HTR-8/SVneo (cell line): ENCODE data around the gene C11orf65.
"Not testable (repeated sequence)": the region's sequence is repeated elsewhere in the genome, so short reads cannot be mapped to it uniquely, and the experiment has no call there.

ENCODE experiments used
- DNase-seq: peaks from one replicate; pipeline ENCODE4 v3.0.0; 2011; ENCODE audit warnings: low spot score, mixed read lengths; ENCODE audit not compliant: insufficient read length
- FAIRE-seq: peaks from 2 replicates; lab custom pipeline; 2011; peaks lifted over from hg19 to GRCh38; lab: Jason Lieb, UNC

The C11orf65 gene

GRCh38 chr11:108474664-108475463 is 7.5 kb upstream of the C11orf65 start:
- DNase-seq (no peak), FAIRE-seq (no peak)

- no peak for FAIRE-seq
- no peak for DNase-seq
Measured at GRCh38 chr11:108472681-108473080, 5.4 kb upstream of the C11orf65 start.

- no peak for FAIRE-seq
- DNase-seq: no peak
Measured at GRCh38 chr11:108468478-108468864, 1.1 kb upstream of the C11orf65 start.

- FAIRE-seq (no peak), DNase-seq (no peak)
Measured at GRCh38 chr11:108466405-108466804, 924 bp downstream of the C11orf65 start.

- no peak for DNase-seq
- FAIRE-seq: no peak
Measured at GRCh38 chr11:108453207-108453835, 14.0 kb downstream of the C11orf65 start.

- not testable (repeated sequence) for FAIRE-seq, DNase-seq
Measured at GRCh38 chr11:108441445-108441844, 25.9 kb downstream of the C11orf65 start.

GRCh38 chr11:108436594-108436993 is 30.7 kb downstream of the C11orf65 start:
- peak; percentile 18 for DNase-seq
- FAIRE-seq: no peak

GRCh38 chr11:108435066-108435465 is 32.3 kb downstream of the C11orf65 start:
- FAIRE-seq: no peak
- no peak for DNase-seq

- FAIRE-seq (peak; percentile 89), DNase-seq (peak; percentile 79)
Measured at GRCh38 chr11:108432783-108433182, 34.5 kb downstream of the C11orf65 start.

GRCh38 chr11:108431997-108432396 is 35.3 kb downstream of the C11orf65 start:
- no peak for DNase-seq
- FAIRE-seq: no peak

- DNase-seq (no peak), FAIRE-seq (no peak)
Measured at GRCh38 chr11:108431370-108431769, 36.0 kb downstream of the C11orf65 start.

- peak; percentile 68 for FAIRE-seq
- not testable (repeated sequence) for DNase-seq
Measured at GRCh38 chr11:108417551-108417950, 49.8 kb downstream of the C11orf65 start.

GRCh38 chr11:108414958-108415357 is 52.4 kb downstream of the C11orf65 start:
- DNase-seq: no peak
- FAIRE-seq: no peak

GRCh38 chr11:108405706-108406105 is 61.6 kb downstream of the C11orf65 start:
- no peak for DNase-seq
- FAIRE-seq: no peak

GRCh38 chr11:108403052-108403451 is 64.3 kb downstream of the C11orf65 start:
- FAIRE-seq (peak; percentile 48), DNase-seq (no peak)

- DNase-seq (no peak), FAIRE-seq (no peak)
Measured at GRCh38 chr11:108402241-108402640, 65.1 kb downstream of the C11orf65 start.

GRCh38 chr11:108398439-108398838 is 68.9 kb downstream of the C11orf65 start:
- no peak for DNase-seq
- FAIRE-seq: peak; percentile 75

- not testable (repeated sequence) for FAIRE-seq, DNase-seq
Measured at GRCh38 chr11:108396672-108397071, 70.7 kb downstream of the C11orf65 start.

GRCh38 chr11:108394744-108395284 is 72.5 kb downstream of the C11orf65 start:
- DNase-seq (no peak), FAIRE-seq (no peak)

- FAIRE-seq (no peak), DNase-seq (no peak)
Measured at GRCh38 chr11:108393046-108393445, 74.3 kb downstream of the C11orf65 start.

GRCh38 chr11:108392353-108392752 is 75.0 kb downstream of the C11orf65 start:
- DNase-seq (no peak), FAIRE-seq (no peak)
